Fibroblast of skin of back (primary cell): ENCODE results near the gene DDX47.
A peak's percentile ranks its signal among the peaks of the same experiment; 100 is the strongest.
"Not testable (repeated sequence)": the region's sequence is repeated elsewhere in the genome, so short reads cannot be mapped to it uniquely, and the experiment has no call there.

Experiments used
- DNase-seq: peaks from one replicate; pipeline ENCODE4 v3.0.0-alpha.2; 2013

The DDX47 gene

DNA sequence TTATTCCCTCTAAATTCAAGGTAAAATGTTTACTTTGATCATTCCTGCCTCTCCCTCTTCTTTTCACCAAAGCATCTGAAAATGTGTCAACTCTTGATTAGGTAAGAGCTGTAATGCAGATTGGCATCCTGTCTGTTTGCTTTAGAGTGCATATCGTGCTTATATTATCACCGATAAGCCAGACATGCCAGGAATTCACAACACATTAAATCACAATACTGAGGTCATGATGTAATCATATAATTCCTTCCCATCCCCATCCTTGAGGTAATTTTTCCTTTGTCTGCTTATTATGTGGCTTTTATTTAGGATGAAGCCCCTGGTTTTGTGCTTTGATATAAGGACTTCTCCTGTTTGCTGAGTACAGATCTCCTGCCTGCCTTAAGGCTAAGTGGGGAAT lies 10.2 kb downstream of the DDX47 start:
- peak; percentile 84 for DNase-seq

DNA sequence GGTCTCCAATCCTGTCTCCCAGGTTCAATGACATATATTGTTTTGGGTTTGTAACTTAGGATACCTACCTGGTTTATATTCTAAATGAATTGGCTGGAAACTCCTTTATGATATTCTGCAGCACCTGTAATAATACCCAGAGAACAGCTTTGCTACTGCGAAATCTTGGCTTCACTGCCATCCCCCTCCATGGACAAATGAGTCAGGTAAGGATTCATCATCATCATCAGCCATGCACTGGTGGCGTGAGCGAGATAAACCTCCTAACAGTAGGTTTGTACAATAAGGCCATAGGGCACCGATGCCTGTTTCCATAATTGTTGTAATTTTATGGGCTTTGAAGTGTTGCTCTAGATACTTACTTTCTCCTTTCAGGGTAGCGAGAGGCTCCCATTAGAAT lies 10.7 kb downstream of the DDX47 start:
- no peak for DNase-seq

DNA sequence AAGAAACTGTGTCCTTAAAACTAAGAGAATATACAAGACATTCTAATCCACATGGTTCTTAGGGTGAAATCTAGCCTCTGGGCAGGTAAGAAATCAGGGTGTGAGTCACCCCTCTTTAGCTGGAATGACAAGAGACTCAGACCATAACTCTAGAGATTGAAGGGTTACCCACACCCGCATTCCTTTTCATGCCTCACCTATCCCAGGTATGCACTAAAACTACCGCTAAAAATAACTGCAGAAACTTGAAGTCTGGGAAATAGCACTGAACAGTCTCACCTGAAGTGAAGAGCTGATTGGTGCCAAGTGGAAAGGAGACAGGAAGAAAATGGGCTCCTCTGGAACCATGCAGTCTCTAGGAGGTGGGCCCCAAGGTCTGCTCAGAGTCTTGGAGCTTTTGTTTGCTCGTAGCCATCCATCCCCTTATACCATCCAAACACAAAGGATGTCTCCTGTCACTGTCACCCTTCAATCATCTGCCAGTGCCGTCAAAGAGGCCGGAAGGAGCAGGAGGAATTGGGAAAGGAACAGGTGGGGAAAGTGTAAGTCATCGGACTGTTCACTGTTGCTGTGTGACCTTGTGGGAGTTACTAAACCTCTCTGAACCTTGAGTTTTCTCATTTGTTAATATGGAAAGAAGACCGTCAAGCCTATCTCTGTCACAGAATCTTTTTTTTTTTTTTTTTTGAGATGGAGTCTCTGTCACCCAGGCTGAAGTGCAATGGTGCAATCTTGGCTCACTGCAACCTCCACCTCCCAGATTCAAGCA lies 22.4 kb downstream of the DDX47 start:
- no peak for DNase-seq

DNA sequence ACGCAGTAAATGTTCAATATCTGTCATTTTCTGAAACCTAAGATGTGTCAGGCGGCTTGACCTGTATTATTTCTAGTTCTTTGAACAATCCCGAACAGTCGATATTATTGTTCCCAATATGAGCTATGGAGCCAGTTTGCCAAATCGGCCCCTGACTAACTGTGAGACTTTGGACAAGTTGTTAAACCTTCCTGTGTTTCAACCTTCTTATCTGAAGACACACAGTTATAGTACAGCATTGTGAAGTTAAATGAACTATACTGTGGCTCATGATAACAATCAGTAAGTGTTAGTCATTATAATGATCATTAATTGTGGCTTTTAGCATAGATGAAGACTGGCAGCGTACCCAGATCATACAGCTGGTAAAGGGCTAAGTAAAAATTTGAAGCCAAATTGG lies 23.4 kb downstream of the DDX47 start:
- no peak for DNase-seq

DNA sequence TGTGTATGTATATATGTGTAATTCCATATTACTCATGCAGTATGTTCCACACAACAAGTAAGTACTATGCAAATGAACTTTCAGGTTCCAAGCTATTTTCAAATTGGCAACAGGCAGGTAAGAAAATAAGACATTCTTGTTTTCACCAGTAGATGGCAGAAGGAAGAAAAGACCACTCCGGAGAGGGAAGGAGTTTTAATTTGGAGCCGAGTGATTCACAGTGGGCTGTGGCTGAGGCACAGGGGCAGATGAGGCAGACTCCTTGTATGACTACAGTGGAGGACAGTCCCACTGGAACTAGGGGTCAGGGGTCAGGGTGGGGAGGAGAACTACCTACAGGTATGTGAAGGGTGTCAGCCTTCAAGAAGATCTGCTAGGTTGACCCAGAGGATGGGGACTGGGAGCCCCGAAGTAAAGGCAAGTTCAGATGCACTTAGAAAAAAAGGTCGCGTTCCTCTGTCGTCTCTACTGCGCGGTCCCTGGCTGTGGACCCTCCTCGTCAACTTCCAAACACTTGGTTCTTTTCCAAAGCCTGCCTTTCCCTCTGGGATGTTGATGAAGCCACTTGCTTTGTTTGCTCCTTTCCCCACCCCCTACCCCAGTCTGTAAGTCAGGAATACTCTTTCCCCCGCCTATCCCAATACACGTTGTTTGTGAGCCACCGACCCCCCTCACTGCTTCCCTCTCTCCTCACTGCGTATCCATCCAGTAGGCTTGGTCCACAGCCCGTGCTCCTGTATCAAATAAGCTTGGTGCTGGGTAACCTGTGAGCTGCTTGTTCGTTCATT lies 24.1 kb downstream of the DDX47 start:
- peak; percentile 83 for DNase-seq

DNA sequence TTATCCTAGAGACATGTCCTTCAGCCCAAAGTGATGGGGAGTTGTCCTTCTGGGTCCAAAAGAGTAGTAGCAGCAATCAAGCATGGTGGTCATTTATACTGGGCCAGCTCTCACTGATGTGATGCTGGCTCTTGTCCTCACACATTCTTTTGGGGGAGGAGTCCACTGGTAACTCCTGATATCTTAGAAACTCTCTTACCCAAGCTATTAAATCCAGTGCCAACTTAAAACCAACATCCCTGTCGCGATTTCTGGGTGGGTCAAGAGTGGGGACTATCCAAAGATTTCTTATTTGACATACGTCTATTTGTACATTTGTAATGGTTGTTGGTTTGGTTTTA lies 24.6 kb downstream of the DDX47 start:
- no peak for DNase-seq

DNA sequence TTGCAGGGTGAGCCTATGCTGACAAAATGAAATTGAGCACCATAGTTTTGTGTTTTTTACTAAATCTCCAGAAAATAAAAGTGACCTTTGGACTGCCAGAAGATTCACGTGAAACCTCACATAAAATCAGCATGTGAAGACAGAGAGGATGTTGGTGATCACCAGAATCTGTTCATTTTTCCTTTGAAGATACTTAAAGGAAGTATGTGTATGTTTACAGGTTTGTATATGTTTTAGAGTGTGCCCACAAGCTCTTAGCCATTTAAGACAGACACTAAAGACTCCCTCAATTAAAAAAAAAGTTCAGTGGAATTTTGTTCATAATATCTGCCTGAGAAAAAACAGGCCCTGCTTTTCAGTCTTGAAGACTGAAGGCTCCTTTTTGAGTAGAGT lies 25.9 kb downstream of the DDX47 start:
- DNase-seq, result no peak

DNA sequence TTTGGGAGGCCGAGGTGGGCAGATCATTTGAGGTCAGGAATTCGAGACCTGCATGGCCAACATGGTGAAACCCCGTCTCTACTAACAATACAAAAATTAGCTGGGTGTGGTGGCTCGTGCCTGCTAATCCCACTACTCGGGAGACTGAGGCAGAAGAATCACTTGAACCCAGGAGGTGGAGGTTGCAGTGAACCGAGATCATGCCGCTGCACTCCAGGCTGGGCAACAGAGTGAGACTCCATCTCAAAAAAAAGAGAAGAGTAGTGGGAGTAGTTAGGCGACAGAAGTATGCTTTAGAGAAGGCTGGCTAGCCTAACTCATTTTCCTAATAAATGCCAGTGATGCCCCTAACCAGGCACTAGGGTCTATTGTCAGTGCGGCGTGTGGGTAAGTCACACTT lies 26.3 kb downstream of the DDX47 start:
- DNase-seq, result not testable (repeated sequence)

DNA sequence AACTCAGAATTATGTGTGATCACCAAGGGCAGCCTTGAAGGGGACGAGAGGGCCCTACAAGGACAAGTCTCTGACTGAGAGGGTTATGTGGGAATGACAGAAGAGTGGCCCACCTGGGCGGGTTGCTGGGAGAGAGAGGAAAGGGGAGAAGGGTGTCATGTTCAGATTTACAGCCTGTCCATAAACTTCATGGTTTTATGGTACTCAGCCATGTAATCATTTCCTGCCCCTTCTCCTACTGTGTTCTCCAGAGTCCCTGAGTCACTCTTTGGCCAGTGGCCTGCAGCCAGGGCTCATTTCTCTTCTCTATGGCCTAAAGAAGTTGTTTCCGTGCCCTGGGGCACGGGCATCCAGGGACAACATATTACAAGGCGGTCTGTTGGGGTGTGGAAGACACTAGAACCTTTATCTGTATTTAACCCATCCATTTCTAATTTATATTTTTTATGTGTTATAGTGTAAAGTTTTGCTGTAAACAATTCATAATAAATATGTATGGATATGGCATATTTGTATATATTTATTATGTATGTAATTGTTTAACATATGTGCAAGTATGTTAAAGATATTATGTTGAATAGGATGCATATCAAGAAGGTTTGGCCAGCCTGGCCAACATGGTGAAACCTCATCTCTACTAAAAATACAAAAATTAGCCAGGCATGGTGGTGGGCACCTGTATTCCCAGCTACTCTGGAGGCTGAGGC lies 26.9 kb downstream of the DDX47 start:
- DNase-seq, result peak; percentile 86

DNA sequence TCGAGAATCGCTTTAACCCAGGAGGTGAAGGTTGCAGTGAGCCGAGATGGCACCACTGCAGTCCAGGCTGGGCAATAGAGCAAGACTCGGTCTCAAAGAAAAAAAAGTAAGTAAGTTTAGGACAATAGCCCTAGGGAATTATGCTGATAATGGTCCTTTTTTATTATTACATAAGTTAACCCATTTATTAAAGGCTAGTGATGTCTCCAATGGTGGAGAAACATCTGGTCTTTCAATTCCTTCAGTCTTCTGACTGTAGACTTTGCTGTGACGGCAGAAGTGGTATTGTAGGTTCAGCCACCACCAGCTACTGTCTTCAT lies 27.4 kb downstream of the DDX47 start:
- DNase-seq, result no peak

DNA sequence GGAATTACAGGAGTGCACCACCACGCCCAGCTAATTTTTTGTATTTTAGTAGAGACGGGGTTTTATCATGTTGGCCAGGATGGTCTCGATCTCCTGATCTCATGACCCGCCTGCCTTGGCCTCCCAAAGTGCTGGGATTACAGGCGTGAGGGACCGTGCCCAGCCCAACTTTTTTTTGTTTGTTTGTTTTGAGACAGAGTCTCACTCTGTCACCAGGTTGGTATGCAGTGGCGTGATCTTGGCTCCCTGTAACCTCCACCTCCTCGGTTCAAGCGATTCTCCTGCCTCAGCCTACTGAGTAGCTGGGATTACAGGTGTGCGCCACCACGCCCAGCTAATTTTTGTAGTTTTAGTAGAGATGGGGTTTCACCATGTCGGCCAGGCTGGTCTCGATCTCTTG lies 28.3 kb downstream of the DDX47 start:
- not testable (repeated sequence) for DNase-seq

DNA sequence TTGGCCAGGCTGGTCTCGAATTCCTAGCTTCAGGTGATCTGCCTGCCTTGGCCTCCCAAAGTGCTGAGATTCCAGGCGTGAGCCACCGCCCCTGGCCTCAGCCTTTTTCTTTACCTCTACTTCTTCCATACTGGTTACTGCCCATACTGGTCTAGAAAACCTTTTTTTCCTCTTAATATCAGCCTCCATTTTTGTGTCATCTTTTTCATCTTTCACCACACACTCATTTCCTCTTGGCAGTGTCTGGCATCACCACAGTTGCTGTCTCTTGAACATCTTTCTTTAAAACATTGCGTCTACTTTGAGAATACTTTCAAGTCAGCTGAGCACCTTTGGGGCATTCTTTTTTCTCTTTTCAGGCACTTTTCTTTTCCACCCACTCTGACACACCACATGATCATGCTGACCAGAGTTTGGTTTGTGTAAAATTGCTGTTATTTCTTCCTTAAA lies 32.7 kb downstream of the DDX47 start:
- no peak for DNase-seq

DNA sequence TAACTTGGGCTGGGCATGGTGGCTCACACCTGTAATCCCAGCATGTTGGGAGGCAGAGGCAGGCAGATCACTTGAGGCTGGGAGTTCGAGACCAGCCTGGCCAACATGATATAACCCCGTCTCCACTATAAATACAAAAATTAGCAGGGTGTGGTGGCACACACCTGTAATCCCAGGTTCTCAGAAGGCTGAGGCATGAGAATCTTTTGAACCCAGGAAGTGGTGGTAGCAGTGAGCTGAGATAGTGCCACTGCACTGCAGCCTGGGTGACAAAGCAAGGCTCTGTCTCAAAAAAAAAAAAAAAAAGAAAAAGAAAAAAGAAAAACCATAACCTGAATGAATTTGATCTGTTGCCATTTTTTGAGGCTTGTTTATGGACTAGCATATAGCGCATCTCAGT lies 33.6 kb downstream of the DDX47 start:
- not testable (repeated sequence) for DNase-seq

DNA sequence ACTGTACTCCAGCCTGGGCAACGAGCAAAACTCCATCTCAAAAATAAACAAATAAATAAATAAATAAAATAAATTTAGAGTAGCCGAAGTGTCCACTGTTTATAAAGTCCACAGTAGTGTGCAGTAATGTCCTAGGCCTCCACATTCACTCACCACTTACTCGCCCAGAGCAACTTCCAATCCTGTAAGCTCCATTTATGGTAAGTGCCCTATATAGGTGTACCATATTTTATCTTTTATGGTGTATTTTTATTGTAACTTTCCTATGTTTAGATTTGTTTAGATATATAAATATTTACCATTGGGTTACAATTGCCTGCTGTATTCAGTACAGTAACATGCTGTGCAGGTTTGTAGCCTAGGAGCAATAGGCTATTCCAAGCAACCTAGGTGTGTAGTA lies 40.3 kb downstream of the DDX47 start:
- no peak for DNase-seq

DNA sequence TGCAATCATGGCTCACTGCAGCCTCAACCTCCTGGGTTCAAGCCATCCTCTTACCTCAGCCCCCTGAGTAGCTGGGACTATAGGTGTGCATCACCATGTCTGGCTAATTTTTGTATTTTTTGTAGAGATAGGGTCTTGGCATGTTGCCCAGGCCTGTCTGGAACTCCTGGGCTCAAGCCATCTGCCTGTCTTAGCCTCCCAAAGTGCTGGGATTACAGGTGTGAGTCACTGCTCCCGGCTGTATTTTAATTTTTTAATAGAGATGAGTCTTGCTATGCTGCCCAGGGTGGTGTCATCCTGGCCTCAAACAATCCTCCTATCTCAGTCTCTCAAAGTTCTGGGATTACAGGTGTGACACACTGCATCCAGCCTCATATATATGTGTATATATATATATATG lies 46.5 kb downstream of the DDX47 start:
- DNase-seq, result peak; percentile 21

DNA sequence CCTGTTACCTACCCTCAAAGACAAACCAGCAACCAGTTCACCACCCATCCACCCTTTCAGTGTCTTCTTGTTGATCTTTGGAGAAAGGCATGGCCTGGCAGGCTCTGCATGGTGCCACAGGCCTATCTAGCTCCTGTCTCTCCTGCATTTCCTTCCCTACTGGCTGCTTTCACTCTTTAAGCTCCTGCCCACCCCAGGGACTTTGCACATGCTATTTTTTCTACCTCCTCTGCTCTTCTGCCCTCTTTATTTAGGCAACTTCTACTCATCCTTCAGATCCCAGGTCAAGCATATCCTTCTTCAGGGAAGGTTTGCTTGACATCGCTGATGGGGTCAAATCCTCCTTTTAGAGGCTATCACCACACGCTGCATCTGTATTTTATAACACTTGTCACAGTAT lies 51.1 kb downstream of the DDX47 start:
- no peak for DNase-seq

DNA sequence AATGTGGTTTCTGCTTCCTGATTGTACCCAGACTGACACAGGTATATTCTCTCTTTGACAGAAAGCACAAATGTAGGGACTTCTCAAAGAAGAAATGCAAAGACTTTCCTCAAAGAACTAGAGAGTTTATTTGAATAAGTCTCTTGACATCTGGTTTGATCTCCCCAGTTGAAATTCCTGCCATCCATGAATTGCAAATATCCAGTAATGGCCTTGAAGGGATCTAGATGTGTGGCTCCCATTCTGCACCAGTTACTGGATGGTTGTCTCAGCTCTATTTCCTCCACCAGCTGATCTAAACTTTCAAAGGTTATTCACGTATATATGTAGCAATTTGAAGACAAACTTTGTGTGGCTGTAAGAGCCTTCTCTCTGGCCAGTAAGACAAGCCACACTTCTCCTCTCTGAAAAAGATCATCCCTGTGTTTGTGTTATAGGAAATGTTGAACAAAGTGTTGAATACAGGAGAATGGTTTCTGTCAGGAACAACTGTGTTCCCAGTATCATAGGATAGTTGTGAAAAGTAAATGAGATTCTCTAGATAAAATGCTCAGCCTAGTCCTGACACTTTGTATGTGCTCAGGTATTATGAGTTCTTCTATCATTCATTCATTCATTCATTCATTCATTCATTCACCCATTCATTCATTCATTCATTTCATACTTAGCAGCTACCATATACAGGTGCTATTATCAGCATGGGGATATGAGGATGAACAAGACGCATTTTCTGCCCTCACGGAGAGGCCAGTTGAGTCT lies 55.5 kb downstream of the DDX47 start:
- no peak for DNase-seq

DNA sequence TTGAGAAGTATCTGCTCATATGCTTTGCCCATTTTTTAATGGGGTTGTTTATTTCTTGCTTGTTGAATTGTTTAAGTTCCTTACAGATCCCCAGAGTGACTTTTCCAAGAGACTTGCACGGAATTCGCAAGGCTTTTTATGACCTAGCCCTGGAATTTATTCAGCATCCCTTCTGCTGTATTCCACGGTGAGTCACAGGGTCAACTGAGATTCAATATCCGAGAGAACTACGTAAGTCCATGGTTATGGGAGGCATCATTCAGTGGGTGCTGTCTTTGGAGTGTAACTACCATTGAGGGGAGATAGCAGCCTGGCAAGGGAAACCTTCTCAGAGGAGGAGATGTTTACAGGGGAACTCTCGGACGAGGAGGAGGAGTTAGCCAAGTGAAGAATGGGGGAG lies 57.3 kb downstream of the DDX47 start:
- peak; percentile 100 for DNase-seq

DNA sequence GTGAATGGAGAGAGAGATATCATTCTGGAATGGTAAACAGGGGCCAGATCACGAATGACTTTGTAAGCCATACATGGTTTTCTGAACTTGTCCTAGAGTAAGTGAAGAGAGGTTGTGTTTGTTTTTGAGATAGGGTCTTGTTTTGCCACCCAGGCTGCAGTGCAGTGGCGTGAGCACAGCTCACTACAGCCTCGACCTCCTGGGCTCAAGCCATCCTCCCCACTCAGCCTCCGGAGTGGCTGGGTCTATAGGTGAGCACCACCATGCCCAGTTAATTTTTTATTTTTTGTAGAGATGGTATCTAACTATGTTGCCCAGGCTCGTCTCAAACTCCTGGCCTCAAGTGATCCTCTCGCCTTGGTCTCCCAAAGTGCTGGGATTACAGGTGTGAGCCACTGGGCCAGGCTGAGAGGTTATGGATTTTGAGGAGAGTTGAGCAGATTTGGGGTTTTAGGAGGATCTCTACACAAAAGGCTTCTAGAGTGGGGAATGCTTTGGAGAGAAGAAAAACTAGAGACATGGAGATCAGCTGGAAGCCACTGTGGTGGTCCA lies 58.5 kb downstream of the DDX47 start:
- no peak for DNase-seq

DNA sequence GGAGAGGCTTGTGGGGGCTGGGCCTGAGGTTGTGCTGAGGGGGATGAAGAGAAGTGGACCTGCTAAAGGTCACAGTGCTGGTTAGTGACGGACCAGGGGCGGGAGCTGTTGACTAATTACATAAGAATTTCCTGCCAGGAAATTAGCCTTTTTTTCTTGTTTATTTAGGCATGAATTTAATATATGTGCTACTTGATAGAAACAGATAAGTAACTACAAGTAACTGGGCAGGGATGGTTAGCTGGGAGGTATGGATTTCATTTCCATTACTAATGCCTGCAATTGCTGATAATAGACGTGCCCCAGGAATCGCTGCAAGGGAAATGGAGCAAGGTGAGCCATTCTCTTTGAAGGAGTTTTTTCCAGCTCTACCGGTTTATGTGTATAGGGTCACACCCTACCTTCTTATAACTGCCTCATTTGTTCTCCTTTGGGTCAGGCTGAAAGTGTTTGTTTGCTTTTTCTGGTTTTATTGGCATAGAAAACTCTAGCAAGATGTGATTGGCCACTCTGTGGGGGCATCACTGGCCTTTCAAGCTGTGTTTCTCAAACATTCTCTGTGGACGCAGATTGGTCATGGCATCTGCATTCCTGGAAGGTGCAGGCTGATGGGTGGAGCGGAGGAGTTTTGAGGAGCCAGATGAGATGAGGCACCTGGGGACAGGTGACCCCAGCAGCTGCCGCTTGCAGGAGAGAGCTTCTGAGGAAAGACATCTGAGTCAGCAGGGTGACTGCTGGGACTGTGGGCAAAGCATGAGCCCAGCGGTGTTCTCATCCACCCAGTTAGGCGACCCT lies 59.2 kb downstream of the DDX47 start:
- DNase-seq, result peak; percentile 83

DNA sequence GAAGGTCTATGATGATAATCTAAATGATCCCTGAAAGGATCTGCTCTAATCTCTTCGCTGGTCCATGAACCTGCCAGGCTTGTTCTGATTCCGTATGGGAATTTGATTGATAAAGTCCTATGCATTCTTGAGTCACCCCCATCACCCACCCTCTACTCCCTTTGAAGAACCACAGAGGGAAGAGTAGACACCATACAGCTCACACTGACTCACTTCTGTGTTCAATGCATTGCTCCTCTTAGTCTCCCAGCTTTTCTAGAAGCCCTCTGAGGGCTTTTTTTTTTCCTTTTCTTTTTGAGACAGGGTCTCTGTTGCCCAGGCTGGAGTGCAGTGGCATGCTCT lies 59.8 kb downstream of the DDX47 start:
- peak; percentile 75 for DNase-seq

DNA sequence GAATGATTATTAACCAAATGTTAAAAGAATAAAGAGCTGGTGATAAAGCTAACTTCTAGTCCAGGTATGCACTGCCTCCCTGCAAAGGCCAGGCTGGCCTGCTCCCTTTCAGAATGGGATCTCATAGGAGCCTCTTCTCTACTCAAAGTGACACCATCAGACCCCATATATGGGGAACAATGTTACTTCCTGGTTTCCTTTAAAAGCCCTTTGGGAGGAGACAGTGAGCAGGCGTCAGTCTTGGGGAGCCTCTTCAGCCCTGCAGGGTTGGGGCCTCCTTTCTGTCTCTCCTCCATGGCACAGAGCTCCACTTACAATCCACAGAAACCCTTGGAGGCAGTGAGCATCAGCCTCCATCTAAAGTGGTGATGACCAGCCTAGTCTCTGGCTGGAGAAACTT lies 60.9 kb downstream of the DDX47 start:
- peak; percentile 20 for DNase-seq
